ENCODE measurements around the gene PRKCB. TPM values are rescaled to one million over a fixed set of nuclear protein-coding genes. Genes with fewer than 3 reads are reported as not detected.
"Not testable (repeated sequence)": the region's sequence is repeated elsewhere in the genome, so short reads cannot be mapped to it uniquely, and the experiment has no call there.

Gene PRKCB
- total RNA-seq, 4 donors from 2014 or later, result 2.0 to 8.6 (median 4.0) TPM

DNA sequence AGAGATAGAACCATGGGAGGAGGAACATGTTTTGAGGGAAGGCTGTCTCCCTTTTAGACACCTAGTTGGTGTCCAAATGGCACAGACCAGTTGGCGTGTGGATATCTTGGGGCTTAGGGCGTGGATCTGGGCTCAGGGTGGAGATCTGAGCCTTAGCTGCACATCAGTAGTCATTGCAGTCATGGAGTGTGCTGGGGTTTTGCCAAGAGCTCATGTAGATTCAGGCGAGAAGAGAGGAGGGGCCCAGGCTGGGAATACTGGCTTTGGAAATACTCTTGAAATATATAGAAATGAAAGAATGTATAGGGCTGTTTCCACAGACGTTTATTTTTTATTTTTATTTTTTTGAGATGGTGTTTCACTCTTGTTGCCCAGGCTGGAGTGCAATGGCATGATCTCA lies 92.0 kb downstream of the PRKCB start:
- no peaks in the 10 kb centered on the region for H3K27me3 ChIP-seq
- no peak for DNase-seq
- no peaks in the 10 kb centered on the region for H3K4me1 ChIP-seq
- WGBS, 2 donors, result 20 to 21% methylated on average over 4 of the region's 4 CpGs
- no peaks in the 10 kb centered on the region for H3K9me3 ChIP-seq
- H3K36me3 ChIP-seq, result no peaks in the 10 kb centered on the region
- no peak overlapping the region for H3K27ac ChIP-seq
- TF ChIP-seq, protein P1, sequence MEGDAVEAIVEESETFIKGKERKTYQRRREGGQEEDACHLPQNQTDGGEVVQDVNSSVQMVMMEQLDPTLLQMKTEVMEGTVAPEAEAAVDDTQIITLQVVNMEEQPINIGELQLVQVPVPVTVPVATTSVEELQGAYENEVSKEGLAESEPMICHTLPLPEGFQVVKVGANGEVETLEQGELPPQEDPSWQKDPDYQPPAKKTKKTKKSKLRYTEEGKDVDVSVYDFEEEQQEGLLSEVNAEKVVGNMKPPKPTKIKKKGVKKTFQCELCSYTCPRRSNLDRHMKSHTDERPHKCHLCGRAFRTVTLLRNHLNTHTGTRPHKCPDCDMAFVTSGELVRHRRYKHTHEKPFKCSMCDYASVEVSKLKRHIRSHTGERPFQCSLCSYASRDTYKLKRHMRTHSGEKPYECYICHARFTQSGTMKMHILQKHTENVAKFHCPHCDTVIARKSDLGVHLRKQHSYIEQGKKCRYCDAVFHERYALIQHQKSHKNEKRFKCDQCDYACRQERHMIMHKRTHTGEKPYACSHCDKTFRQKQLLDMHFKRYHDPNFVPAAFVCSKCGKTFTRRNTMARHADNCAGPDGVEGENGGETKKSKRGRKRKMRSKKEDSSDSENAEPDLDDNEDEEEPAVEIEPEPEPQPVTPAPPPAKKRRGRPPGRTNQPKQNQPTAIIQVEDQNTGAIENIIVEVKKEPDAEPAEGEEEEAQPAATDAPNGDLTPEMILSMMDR (IDR thresholded peaks at IDR 0.05), result no peak
- TF ChIP-seq POLR2A (IDR thresholded peaks at IDR 0.05), result no peak
- no peak overlapping the region for H3K4me3 ChIP-seq (replicated peaks in 1 of 3)
- intact Hi-C loops (cut with DNase I), result no loop called here

DNA sequence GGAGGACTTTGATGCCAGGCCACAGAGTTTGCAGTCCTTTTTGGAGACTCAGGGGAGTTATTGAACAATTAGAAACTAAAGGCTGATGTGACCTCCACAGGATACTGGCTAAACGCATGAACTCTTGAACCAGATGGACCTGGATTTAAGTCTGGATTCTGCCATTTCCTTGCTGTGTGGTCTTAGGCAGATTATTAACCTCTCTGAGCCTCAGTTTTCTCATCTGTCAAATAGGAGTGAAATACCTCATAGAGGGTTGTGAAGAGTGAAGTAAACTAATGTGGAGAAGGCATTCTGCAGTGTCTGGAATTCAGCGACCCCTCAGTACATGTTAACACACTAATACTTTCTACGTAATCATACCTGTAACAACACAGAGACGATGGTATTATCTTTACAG lies 93.5 kb downstream of the PRKCB start:
- H3K36me3 ChIP-seq, result no peaks in the 10 kb centered on the region
- no peaks in the 10 kb centered on the region for H3K27me3 ChIP-seq
- no peak for DNase-seq
- TF ChIP-seq POLR2A (IDR thresholded peaks at IDR 0.05), result no peak
- TF ChIP-seq, protein P1 (IDR thresholded peaks at IDR 0.05), result no peak
- no peak overlapping the region for H3K4me3 ChIP-seq (replicated peaks in 1 of 3)
- no peak overlapping the region for H3K27ac ChIP-seq
- no peaks in the 10 kb centered on the region for H3K9me3 ChIP-seq
- intact Hi-C loops (cut with DNase I), result no loop called here
- WGBS, 2 donors, result 89 to 98% methylated on average over 4 of the region's 4 CpGs
- no peaks in the 10 kb centered on the region for H3K4me1 ChIP-seq

DNA sequence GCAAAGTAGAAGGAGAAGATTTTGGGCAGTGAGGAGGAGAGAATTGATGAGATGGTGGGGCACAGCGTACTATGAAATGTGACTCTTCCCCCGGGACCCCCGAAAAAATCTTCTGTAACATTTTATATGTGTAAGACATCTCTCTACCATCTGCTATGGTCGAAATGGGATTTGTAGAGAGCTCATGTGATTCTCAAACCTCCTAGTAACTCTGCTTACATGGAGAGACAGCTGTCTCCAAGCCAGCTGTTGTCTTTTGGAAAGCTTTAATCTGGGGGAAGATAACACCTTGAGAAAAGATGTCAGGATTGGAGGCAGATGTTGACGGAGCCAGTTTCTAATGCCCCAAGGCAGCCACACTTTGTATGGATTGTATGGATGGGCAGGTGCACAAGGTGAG lies 94.1 kb downstream of the PRKCB start:
- H3K4me3 ChIP-seq (replicated peaks in 1 of 3), result no peak overlapping the region
- TF ChIP-seq, protein P1 (IDR thresholded peaks at IDR 0.05), result no peak
- TF ChIP-seq POLR2A (IDR thresholded peaks at IDR 0.05), result no peak
- intact Hi-C loops (cut with DNase I), result no loop called here
- H3K36me3 ChIP-seq, result no peaks in the 10 kb centered on the region
- WGBS, 2 donors, result 85 to 89% methylated on average over 5 of the region's 5 CpGs
- H3K27me3 ChIP-seq, result no peaks in the 10 kb centered on the region
- H3K4me1 ChIP-seq, result no peaks in the 10 kb centered on the region
- H3K27ac ChIP-seq, result no peak overlapping the region
- DNase-seq, result no peak
- no peaks in the 10 kb centered on the region for H3K9me3 ChIP-seq

DNA sequence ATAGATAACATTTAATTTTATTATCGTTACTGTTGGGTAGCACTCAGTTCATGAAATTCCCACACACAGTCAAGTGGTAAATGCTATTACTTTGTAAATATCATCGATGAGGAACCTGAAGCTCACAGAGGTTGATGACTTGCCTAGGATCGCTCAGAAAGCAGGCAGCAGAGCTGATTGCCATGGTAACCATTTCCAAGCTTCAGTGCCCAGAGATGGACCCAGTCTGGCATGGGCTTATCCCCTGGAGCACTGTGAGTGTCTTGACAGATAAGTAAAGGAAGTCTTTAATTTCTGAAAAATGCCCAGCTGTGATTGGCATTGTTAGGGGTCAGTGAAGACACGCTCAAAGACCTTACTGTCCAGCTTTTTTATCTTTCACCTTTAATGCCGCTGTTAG lies 95.0 kb downstream of the PRKCB start:
- DNase-seq, result no peak
- WGBS, 2 donors, result 81% methylated on average over 5 of the region's 5 CpGs
- H3K27me3 ChIP-seq, result no peaks in the 10 kb centered on the region
- no peaks in the 10 kb centered on the region for H3K36me3 ChIP-seq
- H3K27ac ChIP-seq, result no peak overlapping the region
- intact Hi-C loops (cut with DNase I), result no loop called here
- no peaks in the 10 kb centered on the region for H3K9me3 ChIP-seq
- H3K4me3 ChIP-seq (replicated peaks in 1 of 3), result no peak overlapping the region
- H3K4me1 ChIP-seq, result no peaks in the 10 kb centered on the region
- no peak for TF ChIP-seq POLR2A (IDR thresholded peaks at IDR 0.05)
- TF ChIP-seq, protein P1 (IDR thresholded peaks at IDR 0.05), result no peak

DNA sequence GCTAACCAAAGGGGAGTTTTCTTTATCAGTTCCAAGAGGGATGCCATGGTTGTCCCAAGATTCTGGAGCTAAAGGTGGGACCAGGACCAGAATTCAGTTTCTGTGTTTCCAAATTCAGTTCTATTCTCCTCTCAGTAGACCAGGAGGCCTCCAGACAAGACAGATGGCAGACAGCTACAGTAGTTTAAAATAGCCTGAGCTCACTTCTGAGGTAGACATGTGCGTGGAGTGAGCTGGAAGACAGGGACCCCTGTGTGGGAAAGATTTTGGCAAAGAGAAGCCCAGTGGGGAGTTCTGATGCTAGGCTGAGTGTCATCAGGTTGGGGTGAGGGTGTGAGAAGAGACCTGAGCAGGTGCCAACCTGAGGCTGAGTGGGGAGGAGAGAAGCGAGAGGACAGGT lies 95.4 kb downstream of the PRKCB start:
- Histone ChIP-seq H3K27ac (no peak overlapping the region), H3K27me3 (no peaks in the 10 kb centered on the region), H3K9me3 (no peaks in the 10 kb centered on the region), H3K4me3 (replicated peaks in 1 of 3) (no peak overlapping the region), H3K36me3 (no peaks in the 10 kb centered on the region), H3K4me1 (no peaks in the 10 kb centered on the region)
- no peak for TF ChIP-seq POLR2A (IDR thresholded peaks at IDR 0.05)
- TF ChIP-seq, protein P1 (IDR thresholded peaks at IDR 0.05), result no peak
- DNase-seq, result no peak
- WGBS, 2 donors, result 88 to 93% methylated on average over 2 of the region's 2 CpGs
- intact Hi-C loops (cut with DNase I), result no loop called here

DNA sequence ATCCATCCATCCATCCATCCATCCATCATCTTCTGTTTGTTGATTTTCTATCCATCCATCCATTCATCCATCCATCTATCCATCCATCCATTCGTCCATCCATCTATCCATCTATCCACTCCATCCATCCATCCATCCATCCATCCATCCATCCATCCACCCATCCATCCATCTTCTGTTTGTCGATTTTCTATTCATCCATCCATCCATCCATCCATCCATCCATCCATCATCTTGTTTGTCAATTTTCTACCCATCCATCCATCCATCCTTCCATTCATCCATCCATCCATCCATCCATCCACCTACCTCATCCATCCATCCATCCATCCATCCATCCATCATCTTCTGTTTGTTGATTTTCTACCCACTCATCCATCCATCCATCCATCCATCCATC lies 97.9 kb downstream of the PRKCB start:
- H3K36me3 ChIP-seq; intact Hi-C loops (cut with DNase I); DNase-seq; H3K27me3 ChIP-seq; H3K27ac ChIP-seq; H3K4me1 ChIP-seq; H3K4me3 ChIP-seq (replicated peaks in 1 of 3); H3K9me3 ChIP-seq: not testable (repeated sequence)
- 82 to 86% methylated on average over 2 of the region's 2 CpGs for WGBS, 2 donors

Data from thyroid gland (tissue), 4 donors.